Measurements from ENCODE around the gene SH3RF3.

Gene SH3RF3

GRCh38 chr2:109180786-109181185 lies 51.8 kb downstream of the SH3RF3 start:
- DNase-seq (ENCODE audit: low read depth in 2 of 2), result no peak

DNA sequence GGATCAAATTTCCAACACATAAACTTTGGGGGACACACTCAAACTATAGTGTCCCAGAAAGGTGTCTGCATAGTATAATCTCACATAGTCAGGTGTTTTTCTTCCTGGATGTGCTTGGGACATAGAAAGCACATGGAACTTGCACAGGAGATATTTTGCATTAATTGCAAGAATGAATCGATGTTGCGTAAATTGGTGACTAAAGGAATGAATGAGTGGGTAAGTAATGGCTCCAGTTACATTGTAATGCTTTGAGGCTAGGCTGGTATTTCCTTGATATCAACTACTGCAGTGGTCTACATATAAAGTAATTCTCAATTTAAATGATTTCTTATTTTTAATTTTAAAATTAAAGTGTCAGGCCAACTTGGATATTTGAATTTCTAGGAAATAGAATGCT lies 53.4 kb downstream of the SH3RF3 start:
- DNase-seq (ENCODE audit: low read depth in 2 of 2), result no peak

DNA sequence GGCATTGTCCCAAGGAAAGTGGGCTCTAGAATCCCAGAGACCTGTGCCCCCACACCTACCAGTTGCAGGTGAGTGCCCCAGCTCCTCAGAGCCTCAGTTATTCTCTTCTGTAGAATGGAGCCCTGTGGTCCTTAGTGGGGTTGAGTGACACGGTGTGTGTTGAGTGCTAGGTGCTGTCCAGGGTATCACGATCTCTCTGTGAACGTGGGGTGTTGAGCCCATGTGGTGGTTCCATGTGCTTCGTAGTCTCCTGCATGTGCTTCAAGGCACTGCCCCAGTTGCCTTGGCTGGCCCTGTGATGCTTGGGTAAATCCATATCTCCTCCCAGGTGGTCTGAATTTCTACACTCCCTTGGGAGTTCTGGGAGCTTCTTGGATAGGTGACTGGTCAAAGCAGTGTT lies 54.9 kb downstream of the SH3RF3 start:
- DNase-seq (ENCODE audit: low read depth in 2 of 2), result no peak

DNA sequence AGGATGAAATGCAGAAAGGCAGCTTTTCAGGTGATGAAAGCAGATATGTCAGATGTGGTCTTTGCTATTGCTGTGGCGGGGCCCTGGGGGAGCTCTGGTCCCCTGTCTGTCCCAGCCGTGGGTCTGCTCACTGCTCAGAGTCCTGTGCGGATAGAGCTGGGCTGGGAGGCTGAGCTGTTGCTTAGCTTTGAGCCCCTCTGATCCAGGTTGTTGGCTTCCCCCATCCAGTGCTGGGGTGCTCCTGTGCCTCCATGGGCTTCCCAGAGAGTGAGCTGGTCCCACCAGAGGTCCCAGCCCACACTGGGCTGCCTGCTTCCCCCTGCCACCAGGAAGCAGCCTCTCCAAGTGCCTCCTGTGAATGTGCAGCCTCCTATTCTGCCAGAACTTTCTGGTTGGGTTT lies 55.4 kb downstream of the SH3RF3 start:
- DNase-seq (ENCODE audit: low read depth in 2 of 2), result no peak

DNA sequence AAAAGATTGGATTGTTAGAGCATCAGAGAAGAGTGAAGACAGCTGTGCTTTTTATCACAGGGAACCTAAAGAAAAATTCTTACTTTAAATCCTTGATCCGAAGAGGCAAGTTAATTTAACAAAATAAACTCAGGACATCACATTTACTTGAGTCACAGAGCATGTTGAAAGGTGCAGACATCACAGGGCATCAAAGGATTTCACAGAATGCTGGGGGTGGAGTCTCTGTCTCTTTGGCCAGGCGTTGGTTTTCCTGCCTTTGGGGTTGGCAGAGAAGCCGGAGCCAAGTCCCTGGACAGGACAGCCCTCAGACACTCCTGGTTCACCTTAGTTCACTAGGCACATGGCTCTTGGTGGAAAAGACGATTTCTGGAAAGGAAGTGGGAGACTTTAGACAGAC lies 56.3 kb downstream of the SH3RF3 start:
- no peak for DNase-seq (ENCODE audit: low read depth in 2 of 2)

GRCh38 chr2:109185821-109186570 lies 57.0 kb downstream of the SH3RF3 start:
- DNase-seq (ENCODE audit: low read depth in 2 of 2), result no peak

GRCh38 chr2:109186656-109187250 lies 57.7 kb downstream of the SH3RF3 start:
- DNase-seq (ENCODE audit: low read depth in 2 of 2), result no peak

GRCh38 chr2:109187711-109188495 lies 58.9 kb downstream of the SH3RF3 start:
- DNase-seq (ENCODE audit: low read depth in 2 of 2), result no peak

- no peak for DNase-seq (ENCODE audit: low read depth in 2 of 2)
Measured at GRCh38 chr2:109188496-109188890, 59.5 kb downstream of the SH3RF3 start.

DNA sequence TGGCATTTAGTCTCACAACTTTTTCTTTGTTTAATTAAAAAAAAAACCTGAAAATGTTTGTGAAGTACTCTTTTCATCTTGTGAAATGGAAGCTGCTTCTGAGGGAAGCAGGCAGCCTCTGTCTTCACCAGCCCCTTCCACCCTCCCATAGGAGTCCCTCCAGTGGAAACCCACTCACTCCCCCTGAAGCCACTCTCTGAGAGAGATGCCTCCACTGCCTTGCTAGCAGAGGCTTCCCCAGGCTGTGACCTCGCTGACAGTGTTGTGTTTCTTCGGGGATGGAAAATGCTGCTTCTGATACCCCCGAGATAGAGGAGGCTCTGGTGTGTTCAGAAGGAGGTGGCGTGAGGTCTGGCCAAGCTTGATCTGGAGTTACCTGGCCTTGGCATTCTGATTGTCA lies 59.9 kb downstream of the SH3RF3 start:
- no peak for DNase-seq (ENCODE audit: low read depth in 2 of 2)

- no peak for DNase-seq (ENCODE audit: low read depth in 2 of 2)
Measured at GRCh38 chr2:109189751-109190150, 60.7 kb downstream of the SH3RF3 start.

GRCh38 chr2:109193807-109194619 lies 65.0 kb downstream of the SH3RF3 start:
- DNase-seq (ENCODE audit: low read depth in 2 of 2), result no peak

DNA sequence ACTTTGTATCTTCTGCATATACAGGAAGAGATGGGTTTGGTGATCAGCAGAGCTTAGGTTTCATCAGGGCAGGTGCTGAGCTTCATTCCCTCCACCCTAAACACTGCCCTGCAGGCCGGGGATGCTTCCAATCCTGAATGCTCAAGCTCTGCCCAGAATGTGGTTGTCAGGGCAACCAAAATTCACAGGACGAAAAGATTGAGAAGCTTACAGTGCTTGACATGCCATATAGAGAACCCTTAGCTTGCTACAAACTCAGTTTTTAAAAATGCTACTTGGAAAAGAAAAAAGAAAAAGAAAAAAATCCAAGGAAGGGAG lies 65.6 kb downstream of the SH3RF3 start:
- DNase-seq (ENCODE audit: low read depth in 2 of 2), result no peak

DNA sequence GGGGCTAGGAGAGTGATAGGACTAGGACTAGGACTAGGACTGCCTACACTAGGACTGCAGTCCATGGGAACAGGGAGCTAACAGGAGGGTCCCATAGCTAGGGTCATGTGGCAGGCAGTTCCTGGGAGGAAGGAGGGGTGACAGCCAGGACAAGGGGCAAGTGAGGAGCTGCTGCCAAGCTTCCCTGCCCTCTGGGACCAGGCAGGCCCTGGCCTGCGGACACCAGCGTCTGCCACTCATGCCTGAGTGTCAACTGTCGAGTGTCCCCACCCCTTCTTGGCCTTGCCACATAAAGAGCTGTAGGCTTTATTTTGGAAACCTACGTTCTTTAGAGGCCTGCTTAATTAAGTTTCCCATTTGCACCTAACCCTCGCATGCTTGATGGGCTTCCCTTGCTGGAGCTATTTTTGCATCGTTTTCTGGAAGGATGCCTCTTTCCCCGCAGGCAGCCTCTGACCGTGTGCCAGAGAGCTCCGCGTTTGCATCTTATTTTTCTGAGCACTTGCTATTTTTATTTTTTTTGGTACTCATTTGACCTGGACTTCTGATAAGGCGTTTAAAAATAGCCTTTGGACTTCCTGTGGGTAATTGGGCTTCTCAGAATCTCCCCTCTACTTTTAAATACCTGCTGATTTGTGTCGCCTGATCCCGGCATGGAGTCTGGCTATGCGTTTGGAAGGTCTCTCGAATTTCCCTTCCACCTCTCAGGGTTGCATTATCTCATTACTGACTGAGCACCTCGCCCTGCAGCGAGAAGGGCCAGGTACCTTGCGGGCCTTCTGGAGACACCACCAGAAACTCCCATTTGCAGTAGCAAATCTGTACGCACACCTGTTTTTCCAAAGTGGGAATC lies 66.4 kb downstream of the SH3RF3 start:
- DNase-seq (ENCODE audit: low read depth in 2 of 2), result no peak

DNA sequence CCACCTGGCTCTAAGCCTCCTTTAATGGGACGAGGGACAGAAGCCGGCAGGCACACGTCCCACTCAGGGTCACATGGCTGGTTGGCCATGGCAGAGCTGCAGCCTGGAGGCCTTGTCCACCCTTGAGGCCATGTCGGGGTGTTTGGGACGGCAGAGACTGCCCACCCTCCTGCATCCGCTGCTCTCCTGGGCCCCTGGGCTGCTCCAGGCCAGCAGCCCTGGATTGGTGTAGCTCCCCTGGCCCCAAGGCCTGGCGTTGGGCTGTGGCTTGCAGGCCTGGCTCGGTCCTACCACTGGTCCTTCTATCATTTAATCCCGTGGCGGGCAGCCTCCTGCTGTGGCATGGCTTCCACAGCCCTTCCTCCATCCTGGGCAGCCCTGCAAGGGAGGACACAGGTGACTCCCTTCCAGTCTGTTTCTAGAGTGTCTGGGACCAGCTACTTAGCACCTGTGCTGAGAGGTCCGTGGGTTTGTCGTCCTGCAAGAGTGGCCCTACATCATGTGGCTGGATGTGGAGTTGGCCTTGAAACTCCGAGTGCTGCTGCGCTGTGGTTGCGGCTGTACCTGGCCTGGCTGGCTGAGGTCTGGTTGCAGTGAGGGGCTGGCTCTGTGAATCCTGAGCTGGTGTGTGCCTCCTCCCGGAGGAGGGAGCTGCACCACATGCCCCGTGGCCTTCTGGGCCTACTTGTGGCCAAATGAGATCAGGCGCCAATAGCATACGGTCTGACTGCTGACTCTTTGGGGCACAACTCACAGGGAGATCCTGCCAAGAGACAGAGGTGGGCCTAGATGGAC lies 67.3 kb downstream of the SH3RF3 start:
- DNase-seq (ENCODE audit: low read depth in 2 of 2), result no peak

DNA sequence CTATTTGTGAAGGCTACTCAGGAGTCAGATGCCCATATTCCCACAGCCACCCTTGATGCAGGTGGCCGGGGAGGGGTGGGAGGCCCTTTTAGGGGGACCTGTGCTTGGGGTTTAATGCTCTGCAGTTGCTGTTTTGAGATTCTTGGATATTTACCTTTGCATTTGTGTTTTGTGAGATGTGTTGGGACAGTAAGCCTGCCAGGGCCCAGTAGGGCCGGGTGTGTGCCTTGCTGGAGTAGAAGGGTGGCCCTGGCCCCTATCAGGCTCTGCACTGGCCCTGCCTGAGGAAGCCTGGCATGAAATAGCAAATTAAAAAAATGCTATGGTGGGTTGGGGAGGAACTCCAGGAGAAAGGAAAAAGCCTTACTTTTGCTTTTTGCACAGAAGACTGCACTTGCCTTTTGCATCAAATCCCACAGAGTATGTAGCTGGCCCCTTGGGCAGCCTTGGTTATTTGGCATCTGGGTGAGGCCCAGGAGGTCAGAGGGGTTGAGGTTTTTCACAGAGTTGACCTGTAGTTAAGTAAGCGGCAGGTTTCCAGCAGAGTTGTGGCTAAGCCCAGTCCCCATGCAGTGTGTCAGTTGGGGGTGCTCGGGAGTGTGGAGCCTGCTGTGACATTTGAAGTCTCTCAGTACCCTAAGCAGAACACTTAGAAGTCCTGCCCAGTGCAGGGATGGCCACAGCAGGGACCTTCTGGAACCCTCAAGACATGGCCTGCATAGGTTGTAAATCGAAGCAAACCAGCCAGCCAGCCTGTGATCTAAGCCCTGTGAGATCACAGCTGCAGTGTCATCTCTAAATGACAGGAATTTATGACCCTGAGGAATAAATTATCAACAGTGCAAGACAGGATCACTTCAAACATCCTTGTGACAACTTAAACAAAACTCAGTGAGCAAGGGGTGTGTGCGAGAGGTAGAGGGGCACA lies 68.8 kb downstream of the SH3RF3 start:
- no peak for DNase-seq (ENCODE audit: low read depth in 2 of 2)

- DNase-seq (ENCODE audit: low read depth in 2 of 2), result no peak
Measured at GRCh38 chr2:109199790-109200189, 70.8 kb downstream of the SH3RF3 start.

- no peak for DNase-seq (ENCODE audit: low read depth in 2 of 2)
Measured at GRCh38 chr2:109200616-109201464, 71.8 kb downstream of the SH3RF3 start.

All from stimulated activated CD4-positive, alpha-beta T cell treated with anti-CD3 and anti-CD28 coated beads, Interleukin-1b, Interleukin-23, amount 100 ng/mL, for 1 hour (primary cell).